HepG2 (cell line): ENCODE results near the gene KRTAP12-3. TPM values are rescaled to one million over a fixed set of nuclear protein-coding genes. Genes with fewer than 3 reads are reported as not detected.

ENCODE experiments used
- ADNP ChIP-seq: sonication (generic); formaldehyde crosslinking; IDR thresholded peaks from 2 replicates; pipeline ENCODE4 v1.4.0; 2020; ENCODE audit warnings: missing genetic modification reagents
- ARNTL ChIP-seq: sonication (generic); formaldehyde crosslinking; IDR thresholded peaks from 2 replicates; pipeline ENCODE4 v1.4.0; 2020; ENCODE audit warnings: mild to moderate bottlenecking, missing genetic modification reagents
- HOXA9 ChIP-seq: sonication (generic); formaldehyde crosslinking; IDR thresholded peaks from 2 replicates; pipeline ENCODE4 v1.8.1; 2022; ENCODE audit warnings: missing genetic modification reagents, mild to moderate bottlenecking, moderate library complexity, borderline replicate concordance
- MEF2D ChIP-seq: sonication (generic); formaldehyde crosslinking; IDR thresholded peaks from 2 replicates; pipeline ENCODE4 v1.5.1; 2020; ENCODE audit warnings: mild to moderate bottlenecking, missing genetic modification reagents
- PHF20 ChIP-seq: sonication (generic); formaldehyde crosslinking; IDR thresholded peaks from 2 replicates; pipeline ENCODE4 v1.5.0; 2020; ENCODE audit warnings: mild to moderate bottlenecking, missing genetic modification reagents
- TEAD3 ChIP-seq: optimal IDR thresholded peaks from 2 replicates; pipeline ENCODE3; 2016; ENCODE audit warnings: borderline replicate concordance
- YY1 ChIP-seq: IDR thresholded peaks from 2 replicates; pipeline ENCODE4 v1.6.1; 2011; ENCODE audit warnings: low read length, low read depth, moderate library complexity, mild to moderate bottlenecking; ENCODE audit not compliant: insufficient read depth, insufficient replicate concordance
- ZBTB38 ChIP-seq: sonication (generic); formaldehyde crosslinking; IDR thresholded peaks from 2 replicates; pipeline ENCODE4 v1.5.1; 2020; ENCODE audit warnings: mild to moderate bottlenecking, missing genetic modification reagents
- ZC3H4 ChIP-seq: sonication (generic); formaldehyde crosslinking; IDR thresholded peaks from 2 replicates; pipeline ENCODE4 v1.4.0; 2020; ENCODE audit warnings: missing genetic modification reagents, borderline replicate concordance
- ZFP36L2 ChIP-seq: sonication (generic); formaldehyde crosslinking; IDR thresholded peaks from 2 replicates; pipeline ENCODE4 v1.4.0; 2020; ENCODE audit warnings: missing genetic modification reagents
- ZNF335 ChIP-seq: sonication (generic); formaldehyde crosslinking; IDR thresholded peaks from 2 replicates; pipeline ENCODE4 v1.4.0; 2020; ENCODE audit warnings: missing genetic modification reagents
- ZNF33A ChIP-seq: sonication (generic); formaldehyde crosslinking; IDR thresholded peaks from 2 replicates; pipeline ENCODE4 v1.5.1; 2020; ENCODE audit warnings: missing genetic modification reagents, mild to moderate bottlenecking, moderate library complexity, borderline replicate concordance
- ZNF501 ChIP-seq: sonication (generic); formaldehyde crosslinking; IDR thresholded peaks from 2 replicates; pipeline ENCODE4 v1.5.1; 2020; ENCODE audit warnings: mild to moderate bottlenecking, moderate library complexity, missing genetic modification reagents
- ZNF773 ChIP-seq: sonication (generic); formaldehyde crosslinking; IDR thresholded peaks from 2 replicates; pipeline ENCODE4 v1.4.0; 2020; ENCODE audit warnings: missing genetic modification reagents, borderline replicate concordance
- polyA plus RNA-seq, 8 experiments: library from polyadenylated mRNA; depleted of rRNA in 3 of 8; stranded (reverse) in 7 of 8; unstranded in 1 of 8; fragments of >200 nt; fragmentation: Illumina TruSeq in 4 of 8; extraction: Trizol in 4 of 8; gene quantifications; 2 replicates each; pipeline versions ENCODE4 v1.2.1 to v1.2.3, GENCODE V29; 2011 to 2016; ENCODE audit warnings: low read depth in 4 of 8, missing spikeins in 1 of 8, mixed read lengths in 1 of 8; ENCODE audit not compliant: insufficient read depth in 1 of 8
- total RNA-seq, 5 experiments: library from RNA; depleted of rRNA; stranded (reverse); fragments of >200 nt; fragmentation: Illumina TruSeq; extraction: Trizol; gene quantifications; 2 replicates each; pipeline ENCODE4 v1.2.3, GENCODE V29; 2016; ENCODE audit warnings: low read depth in 1 of 5
- TF ChIP-seq, protein P1 (sequence below): sonication (generic); formaldehyde crosslinking; conservative IDR thresholded peaks from 2 replicates; pipeline ENCODE4 v1.8.1; 2023; ENCODE audit warnings: missing genetic modification reagents
- TF ChIP-seq, protein P2 (sequence below): IDR thresholded peaks from 2 replicates; pipeline ENCODE4 v1.6.1; 2016; ENCODE audit warnings: missing biosample characterization, missing genetic modification reagents, low read depth
- TF ChIP-seq, protein P3 (sequence below): sonication (generic); formaldehyde crosslinking; IDR thresholded peaks from 2 replicates; pipeline ENCODE4 v1.5.1; 2020; ENCODE audit warnings: mild to moderate bottlenecking, missing genetic modification reagents, moderate library complexity
- TF ChIP-seq, protein P4 (sequence below): sonication (generic); formaldehyde crosslinking; IDR thresholded peaks from 2 replicates; pipeline ENCODE4 v1.5.0; 2020; ENCODE audit warnings: mild to moderate bottlenecking, low read depth, missing genetic modification reagents, borderline replicate concordance
- TF ChIP-seq, protein P5 (sequence below): sonication (generic); formaldehyde crosslinking; IDR thresholded peaks from 2 replicates; pipeline ENCODE4 v1.4.0; 2020; ENCODE audit warnings: mild to moderate bottlenecking, missing genetic modification reagents

The KRTAP12-3 gene
- total and polyA plus RNA-seq, 2 of the 13 experiments (the other 11 are each of a cell fraction or from before 2014, with no cell fraction given), result not detected

DNA sequence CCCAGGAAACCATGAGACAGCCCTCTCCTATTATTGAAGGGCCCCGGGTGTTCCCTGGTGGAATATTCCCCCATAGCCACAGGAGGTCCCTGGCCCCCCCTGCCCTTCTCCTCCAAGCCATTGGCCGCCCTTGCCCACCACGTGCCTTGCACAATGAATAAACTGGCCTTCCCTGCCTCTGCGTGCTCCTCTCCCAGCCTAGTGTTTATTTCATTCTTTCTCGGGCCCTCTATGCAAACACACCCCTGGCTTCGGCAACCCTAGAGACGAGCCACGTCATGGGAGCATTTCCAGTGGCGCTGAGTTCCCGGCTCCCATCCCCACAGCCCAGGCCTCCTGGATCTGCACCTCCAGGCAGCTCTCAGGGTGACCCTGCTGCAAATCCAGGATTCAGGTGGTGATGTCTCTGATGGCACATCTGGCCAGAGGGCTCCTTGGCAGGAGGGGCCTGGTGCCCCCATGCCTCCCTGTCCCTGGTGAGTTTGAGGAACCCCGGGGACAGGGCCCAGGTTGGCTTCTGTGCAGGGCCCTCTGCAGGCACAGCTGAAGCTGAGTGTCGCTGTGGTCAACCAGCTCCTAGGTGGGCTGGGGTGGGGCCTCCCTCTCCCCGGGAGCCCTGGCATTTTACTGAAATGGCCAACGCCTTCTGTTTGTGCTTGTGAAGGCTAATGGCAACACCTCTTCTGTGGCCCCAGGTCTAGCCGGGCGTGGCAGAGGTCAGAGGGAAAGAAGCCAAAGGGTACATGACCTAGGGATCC lies 45.4 kb downstream of the KRTAP12-3 start (continued):
- TF ChIP-seq ZC3H4 (CRISPR knock-in tag) (no peak), MEF2D (CRISPR knock-in tag) (peak; percentile 30; the same call in 1 of the 2 replicates), ARNTL (CRISPR knock-in tag) (peak; percentile 79), ZNF773 (CRISPR knock-in tag) (no peak), HOXA9 (no peak), ZNF335 (peak; percentile 64; the same call in 1 of the 2 replicates), PHF20 (CRISPR knock-in tag) (peak; percentile 43; the same call in 1 of the 2 replicates), TEAD3 (CRISPR knock-in tag) (no peak), ZFP36L2 (CRISPR knock-in tag) (no peak), ZBTB38 (no peak), YY1 (no peak), ZNF33A (CRISPR knock-in tag) (no peak), ADNP (CRISPR knock-in tag) (no peak), ZNF501 (peak; percentile 29; the same call in 1 of the 2 replicates)
- TF ChIP-seq, protein P1, sequence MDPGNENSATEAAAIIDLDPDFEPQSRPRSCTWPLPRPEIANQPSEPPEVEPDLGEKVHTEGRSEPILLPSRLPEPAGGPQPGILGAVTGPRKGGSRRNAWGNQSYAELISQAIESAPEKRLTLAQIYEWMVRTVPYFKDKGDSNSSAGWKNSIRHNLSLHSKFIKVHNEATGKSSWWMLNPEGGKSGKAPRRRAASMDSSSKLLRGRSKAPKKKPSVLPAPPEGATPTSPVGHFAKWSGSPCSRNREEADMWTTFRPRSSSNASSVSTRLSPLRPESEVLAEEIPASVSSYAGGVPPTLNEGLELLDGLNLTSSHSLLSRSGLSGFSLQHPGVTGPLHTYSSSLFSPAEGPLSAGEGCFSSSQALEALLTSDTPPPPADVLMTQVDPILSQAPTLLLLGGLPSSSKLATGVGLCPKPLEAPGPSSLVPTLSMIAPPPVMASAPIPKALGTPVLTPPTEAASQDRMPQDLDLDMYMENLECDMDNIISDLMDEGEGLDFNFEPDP (CRISPR knock-in tag), result no peak
- TF ChIP-seq, protein P2, sequence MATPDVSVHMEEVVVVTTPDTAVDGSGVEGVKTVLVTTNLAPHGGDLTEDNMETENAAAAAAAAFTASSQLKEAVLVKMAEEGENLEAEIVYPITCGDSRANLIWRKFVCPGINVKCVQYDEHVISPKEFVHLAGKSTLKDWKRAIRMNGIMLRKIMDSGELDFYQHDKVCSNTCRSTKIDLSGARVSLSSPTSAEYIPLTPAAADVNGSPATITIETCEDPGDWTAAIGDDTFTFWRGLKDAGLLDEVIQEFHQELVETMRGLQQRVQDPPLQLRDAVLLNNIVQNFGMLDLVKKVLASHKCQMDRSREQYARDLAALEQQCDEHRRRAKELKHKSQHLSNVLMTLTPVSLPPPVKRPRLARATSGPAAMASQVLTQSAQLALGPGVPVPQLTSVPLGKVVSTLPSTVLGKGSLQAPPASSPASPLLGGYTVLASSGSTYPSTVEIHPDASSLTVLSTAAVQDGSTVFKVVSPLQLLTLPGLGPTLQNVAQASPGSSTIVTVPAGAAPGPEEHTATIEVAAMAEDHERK, result no peak
- TF ChIP-seq, protein P3, sequence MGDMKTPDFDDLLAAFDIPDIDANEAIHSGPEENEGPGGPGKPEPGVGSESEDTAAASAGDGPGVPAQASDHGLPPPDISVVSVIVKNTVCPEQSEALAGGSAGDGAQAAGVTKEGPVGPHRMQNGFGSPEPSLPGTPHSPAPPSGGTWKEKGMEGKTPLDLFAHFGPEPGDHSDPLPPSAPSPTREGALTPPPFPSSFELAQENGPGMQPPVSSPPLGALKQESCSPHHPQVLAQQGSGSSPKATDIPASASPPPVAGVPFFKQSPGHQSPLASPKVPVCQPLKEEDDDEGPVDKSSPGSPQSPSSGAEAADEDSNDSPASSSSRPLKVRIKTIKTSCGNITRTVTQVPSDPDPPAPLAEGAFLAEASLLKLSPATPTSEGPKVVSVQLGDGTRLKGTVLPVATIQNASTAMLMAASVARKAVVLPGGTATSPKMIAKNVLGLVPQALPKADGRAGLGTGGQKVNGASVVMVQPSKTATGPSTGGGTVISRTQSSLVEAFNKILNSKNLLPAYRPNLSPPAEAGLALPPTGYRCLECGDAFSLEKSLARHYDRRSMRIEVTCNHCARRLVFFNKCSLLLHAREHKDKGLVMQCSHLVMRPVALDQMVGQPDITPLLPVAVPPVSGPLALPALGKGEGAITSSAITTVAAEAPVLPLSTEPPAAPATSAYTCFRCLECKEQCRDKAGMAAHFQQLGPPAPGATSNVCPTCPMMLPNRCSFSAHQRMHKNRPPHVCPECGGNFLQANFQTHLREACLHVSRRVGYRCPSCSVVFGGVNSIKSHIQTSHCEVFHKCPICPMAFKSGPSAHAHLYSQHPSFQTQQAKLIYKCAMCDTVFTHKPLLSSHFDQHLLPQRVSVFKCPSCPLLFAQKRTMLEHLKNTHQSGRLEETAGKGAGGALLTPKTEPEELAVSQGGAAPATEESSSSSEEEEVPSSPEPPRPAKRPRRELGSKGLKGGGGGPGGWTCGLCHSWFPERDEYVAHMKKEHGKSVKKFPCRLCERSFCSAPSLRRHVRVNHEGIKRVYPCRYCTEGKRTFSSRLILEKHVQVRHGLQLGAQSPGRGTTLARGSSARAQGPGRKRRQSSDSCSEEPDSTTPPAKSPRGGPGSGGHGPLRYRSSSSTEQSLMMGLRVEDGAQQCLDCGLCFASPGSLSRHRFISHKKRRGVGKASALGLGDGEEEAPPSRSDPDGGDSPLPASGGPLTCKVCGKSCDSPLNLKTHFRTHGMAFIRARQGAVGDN (CRISPR knock-in tag), result peak; percentile 99
- TF ChIP-seq, protein P4, sequence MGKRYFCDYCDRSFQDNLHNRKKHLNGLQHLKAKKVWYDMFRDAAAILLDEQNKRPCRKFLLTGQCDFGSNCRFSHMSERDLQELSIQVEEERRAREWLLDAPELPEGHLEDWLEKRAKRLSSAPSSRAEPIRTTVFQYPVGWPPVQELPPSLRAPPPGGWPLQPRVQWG (CRISPR knock-in tag), result no peak
- TF ChIP-seq, protein P5, sequence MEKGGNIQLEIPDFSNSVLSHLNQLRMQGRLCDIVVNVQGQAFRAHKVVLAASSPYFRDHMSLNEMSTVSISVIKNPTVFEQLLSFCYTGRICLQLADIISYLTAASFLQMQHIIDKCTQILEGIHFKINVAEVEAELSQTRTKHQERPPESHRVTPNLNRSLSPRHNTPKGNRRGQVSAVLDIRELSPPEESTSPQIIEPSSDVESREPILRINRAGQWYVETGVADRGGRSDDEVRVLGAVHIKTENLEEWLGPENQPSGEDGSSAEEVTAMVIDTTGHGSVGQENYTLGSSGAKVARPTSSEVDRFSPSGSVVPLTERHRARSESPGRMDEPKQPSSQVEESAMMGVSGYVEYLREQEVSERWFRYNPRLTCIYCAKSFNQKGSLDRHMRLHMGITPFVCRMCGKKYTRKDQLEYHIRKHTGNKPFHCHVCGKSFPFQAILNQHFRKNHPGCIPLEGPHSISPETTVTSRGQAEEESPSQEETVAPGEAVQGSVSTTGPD (CRISPR knock-in tag), result no peak
